GM19025 (cell line): ENCODE data around the gene SORL1.

Experiments
- ATAC-seq: cut with Tn5 transposase; IDR thresholded peaks from one replicate; pipeline ENCODE4 v1.9.1; 2021; ENCODE audit warnings: mild to moderate bottlenecking, low read depth, moderate library complexity; ENCODE audit not compliant: unreplicated experiment

Gene SORL1

GRCh38 chr11:121524233-121524631 is 72.1 kb downstream of the SORL1 start:
- no peak for ATAC-seq

GRCh38 chr11:121525376-121525775 is 73.3 kb downstream of the SORL1 start:
- ATAC-seq: no peak

GRCh38 chr11:121530257-121530656 is 78.1 kb downstream of the SORL1 start:
- ATAC-seq: no peak

GRCh38 chr11:121533601-121534000 is 81.5 kb downstream of the SORL1 start:
- ATAC-seq: no peak

- ATAC-seq: no peak
Observed at GRCh38 chr11:121534131-121535093, 82.3 kb downstream of the SORL1 start.

- ATAC-seq: no peak
Observed at GRCh38 chr11:121535129-121535796, 83.1 kb downstream of the SORL1 start.

- ATAC-seq: no peak
Observed at GRCh38 chr11:121536126-121536525, 84.0 kb downstream of the SORL1 start.

- ATAC-seq: no peak
Observed at GRCh38 chr11:121538054-121538453, 85.9 kb downstream of the SORL1 start.

- no peak for ATAC-seq
Observed at GRCh38 chr11:121539000-121539399, 86.9 kb downstream of the SORL1 start.

- ATAC-seq: no peak
Observed at GRCh38 chr11:121540627-121541026, 88.5 kb downstream of the SORL1 start.

GRCh38 chr11:121543836-121544380 is 91.8 kb downstream of the SORL1 start:
- ATAC-seq: no peak

GRCh38 chr11:121544956-121545355 is 92.8 kb downstream of the SORL1 start:
- no peak for ATAC-seq

- no peak for ATAC-seq
Observed at GRCh38 chr11:121547574-121547973, 95.5 kb downstream of the SORL1 start.

GRCh38 chr11:121550247-121551030 is 98.3 kb downstream of the SORL1 start:
- ATAC-seq: no peak

- no peak for ATAC-seq
Observed at GRCh38 chr11:121551463-121551862, 99.3 kb downstream of the SORL1 start.

GRCh38 chr11:121552154-121552553 is 100.0 kb downstream of the SORL1 start:
- no peak for ATAC-seq

GRCh38 chr11:121552644-121553043 is 100.5 kb downstream of the SORL1 start:
- ATAC-seq: no peak

GRCh38 chr11:121553389-121553788 is 101.3 kb downstream of the SORL1 start:
- no peak for ATAC-seq

GRCh38 chr11:121553806-121554205 is 101.7 kb downstream of the SORL1 start:
- no peak for ATAC-seq

GRCh38 chr11:121554552-121554951 is 102.4 kb downstream of the SORL1 start:
- no peak for ATAC-seq

- no peak for ATAC-seq
Observed at GRCh38 chr11:121555121-121555520, 103.0 kb downstream of the SORL1 start.
